GM12875 (cell line): Measurements from ENCODE around the gene VAMP4.

Source experiments
- H3K4me3 ChIP-seq: one replicate; pipeline ENCODE4 v1.5.1; 2011; ENCODE audit warnings: low read depth, low read length, control low read depth
- TF ChIP-seq, protein P1 (sequence below): IDR thresholded peaks from 2 replicates; pipeline ENCODE4 v1.5.1; 2011; ENCODE audit warnings: low read depth, mild to moderate bottlenecking, control low read depth, inconsistent platforms, low read length, moderate library complexity, borderline replicate concordance; ENCODE audit not compliant: insufficient read depth

Gene VAMP4

DNA sequence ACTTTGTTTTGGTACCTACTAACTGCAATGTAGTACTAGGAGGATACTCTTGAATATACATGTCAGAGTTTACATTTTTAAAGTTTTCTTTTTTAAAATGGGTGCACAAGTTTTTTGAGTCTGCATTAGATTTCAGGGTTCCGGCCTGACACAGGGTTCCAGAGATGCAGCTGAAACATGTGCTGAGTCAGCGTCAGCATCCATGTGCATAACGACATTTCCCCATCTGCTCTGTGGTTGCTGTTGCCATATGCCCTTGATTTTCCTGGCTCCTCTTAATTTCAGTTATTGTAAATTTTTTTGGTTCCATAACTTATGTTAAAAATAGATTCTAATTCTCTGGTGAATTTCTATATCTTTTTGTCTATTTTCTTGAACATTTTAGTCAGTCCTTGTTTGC is 27.3 kb upstream of the VAMP4 start:
- H3K4me3 ChIP-seq, result no peak overlapping the region
- TF ChIP-seq, protein P1, sequence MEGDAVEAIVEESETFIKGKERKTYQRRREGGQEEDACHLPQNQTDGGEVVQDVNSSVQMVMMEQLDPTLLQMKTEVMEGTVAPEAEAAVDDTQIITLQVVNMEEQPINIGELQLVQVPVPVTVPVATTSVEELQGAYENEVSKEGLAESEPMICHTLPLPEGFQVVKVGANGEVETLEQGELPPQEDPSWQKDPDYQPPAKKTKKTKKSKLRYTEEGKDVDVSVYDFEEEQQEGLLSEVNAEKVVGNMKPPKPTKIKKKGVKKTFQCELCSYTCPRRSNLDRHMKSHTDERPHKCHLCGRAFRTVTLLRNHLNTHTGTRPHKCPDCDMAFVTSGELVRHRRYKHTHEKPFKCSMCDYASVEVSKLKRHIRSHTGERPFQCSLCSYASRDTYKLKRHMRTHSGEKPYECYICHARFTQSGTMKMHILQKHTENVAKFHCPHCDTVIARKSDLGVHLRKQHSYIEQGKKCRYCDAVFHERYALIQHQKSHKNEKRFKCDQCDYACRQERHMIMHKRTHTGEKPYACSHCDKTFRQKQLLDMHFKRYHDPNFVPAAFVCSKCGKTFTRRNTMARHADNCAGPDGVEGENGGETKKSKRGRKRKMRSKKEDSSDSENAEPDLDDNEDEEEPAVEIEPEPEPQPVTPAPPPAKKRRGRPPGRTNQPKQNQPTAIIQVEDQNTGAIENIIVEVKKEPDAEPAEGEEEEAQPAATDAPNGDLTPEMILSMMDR, result no peak

DNA sequence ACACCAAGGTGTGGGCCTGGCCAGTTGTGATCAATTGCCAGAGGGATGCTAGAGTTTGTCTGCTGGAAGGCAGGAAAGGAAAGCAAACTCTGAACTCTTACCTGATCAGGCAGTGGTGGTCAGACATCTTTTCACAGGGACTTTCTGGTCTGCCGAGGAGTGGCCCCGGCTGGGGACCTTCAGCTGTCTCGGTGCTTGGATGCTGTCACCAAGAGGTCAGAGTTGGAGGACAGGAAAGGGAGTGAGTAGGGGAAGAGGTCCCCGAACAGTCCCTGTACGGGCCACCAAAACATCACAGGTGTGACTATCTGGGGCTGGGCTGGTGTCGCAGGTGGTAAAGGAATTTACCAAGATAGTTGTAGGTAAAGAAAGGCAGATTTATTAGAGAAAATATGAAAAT is 21.9 kb upstream of the VAMP4 start:
- no peak overlapping the region for H3K4me3 ChIP-seq
- TF ChIP-seq, protein P1, result no peak

DNA sequence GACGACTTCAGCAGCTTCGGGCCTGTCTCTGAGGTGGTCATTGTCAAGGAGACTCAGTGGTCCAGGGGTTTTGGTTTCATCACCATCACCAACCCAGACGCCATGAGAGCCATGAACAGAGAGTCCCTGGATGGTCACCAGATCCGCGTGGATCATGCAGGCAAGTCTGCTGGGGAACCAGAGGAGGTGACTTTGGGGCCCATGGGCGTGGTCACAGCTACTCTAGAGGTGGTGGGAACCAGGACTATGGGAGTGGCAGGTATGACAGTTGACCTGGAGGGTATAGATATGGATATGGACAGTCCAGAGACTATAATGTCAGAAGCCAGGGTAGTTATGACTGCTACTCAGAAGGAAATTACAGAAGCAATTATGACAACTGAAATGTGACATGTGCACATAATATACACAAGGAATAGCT is 20.3 kb upstream of the VAMP4 start:
- TF ChIP-seq, protein P1, result no peak
- H3K4me3 ChIP-seq, result no peak overlapping the region

DNA sequence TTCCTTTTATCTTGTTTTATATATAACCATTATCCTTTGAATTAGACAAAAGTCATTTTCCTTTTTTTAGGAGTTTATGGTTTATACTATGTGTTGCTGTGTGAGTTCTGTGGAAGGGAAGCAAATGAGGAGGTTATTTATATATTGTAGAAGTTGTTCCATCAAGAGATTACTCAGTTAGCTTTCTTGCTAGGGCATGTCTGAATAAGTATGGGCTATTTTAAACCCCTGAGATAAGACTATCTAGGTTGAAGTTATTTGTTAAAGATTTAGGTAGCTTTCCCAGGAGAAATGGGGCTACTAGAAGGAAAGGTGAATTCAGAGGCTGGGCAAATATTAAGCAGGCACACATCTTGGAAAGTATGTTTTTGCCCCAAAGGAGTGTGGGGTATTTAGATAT is 16.1 kb upstream of the VAMP4 start:
- H3K4me3 ChIP-seq, result no peak overlapping the region
- TF ChIP-seq, protein P1, result no peak

DNA sequence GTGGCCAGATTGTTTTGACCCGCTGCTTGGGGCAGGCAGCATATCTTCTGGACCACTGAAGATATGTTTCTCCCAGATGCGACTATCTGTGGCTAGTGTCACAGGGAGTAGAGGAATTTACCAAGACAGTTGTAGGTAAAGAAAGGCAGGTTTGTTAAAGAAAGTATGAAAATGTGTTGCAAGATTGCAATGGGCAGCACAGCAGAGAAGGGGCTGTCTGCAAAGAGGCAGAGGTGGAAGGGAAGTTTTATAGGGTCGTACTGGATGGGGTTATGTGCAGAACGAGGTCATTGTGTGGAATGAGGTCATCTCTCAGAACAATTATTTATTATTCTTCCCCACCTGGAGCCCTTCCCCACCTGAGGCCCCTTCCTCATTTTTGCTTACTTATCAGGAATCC is 15.0 kb upstream of the VAMP4 start:
- TF ChIP-seq, protein P1, result no peak
- no peak overlapping the region for H3K4me3 ChIP-seq

DNA sequence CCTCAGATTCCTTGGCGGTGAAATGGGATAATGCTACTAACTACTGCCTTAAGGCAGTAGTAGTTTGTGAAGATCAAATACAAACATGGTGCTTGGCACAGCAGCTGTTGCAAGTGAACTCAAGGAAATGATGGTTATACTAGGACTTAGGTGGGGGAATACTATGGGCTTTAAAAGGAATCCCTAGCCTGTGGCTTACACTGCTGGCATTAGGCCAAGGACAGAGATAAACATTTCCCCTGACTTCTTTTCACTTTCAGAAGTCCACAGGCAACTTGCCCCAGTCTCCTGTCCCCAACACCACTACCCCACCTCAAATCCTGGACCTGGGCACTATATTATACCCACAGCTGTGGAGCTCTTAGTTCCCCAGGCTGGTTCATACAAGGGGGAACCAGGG is 13.1 kb upstream of the VAMP4 start:
- H3K4me3 ChIP-seq, result no peak overlapping the region
- TF ChIP-seq, protein P1, result no peak

DNA sequence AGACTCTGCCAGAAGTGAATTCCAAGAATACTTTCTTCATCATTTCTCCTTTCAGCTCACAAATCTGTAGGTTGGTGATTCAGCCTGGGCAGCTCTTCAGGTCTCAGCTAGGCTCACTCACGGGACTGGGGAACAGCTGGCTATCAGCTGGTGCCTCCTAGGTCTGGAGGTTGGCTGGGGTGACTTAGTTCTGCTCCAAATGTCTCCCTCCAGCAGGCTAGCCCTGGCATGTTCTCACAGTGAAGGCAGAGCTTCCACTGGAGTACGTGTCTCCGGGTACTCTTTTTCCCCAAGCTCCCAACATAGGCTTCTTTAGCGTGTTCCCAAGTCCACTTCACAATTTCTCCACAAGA is 12.5 kb upstream of the VAMP4 start:
- TF ChIP-seq, protein P1, result no peak
- no peak overlapping the region for H3K4me3 ChIP-seq
